HS-5 (cell line): ENCODE measurements around the gene TTI1.
A peak's percentile ranks its signal among the peaks of the same experiment; 100 is the strongest.

ENCODE experiments used
- DNase-seq: peaks from one replicate; pipeline ENCODE4 v3.0.0-alpha.2; 2012; ENCODE audit warnings: low read depth

TTI1 gene

GRCh38 chr20:38054647-38055046, 21.4 kb upstream of the TTI1 start:
- no peak for DNase-seq

GRCh38 chr20:38052870-38053269, 19.6 kb upstream of the TTI1 start:
- no peak for DNase-seq

- no peak for DNase-seq
These were observed 17.4 kb upstream of the TTI1 start for GRCh38 chr20:38050686-38051085.

- DNase-seq, result peak; percentile 89
These were observed 16.5 kb upstream of the TTI1 start for GRCh38 chr20:38049800-38050199.

GRCh38 chr20:38046572-38046971, 13.3 kb upstream of the TTI1 start:
- DNase-seq, result no peak

- no peak for DNase-seq
These were observed 11.4 kb upstream of the TTI1 start for GRCh38 chr20:38044685-38045084.

GRCh38 chr20:38043512-38044300, 10.4 kb upstream of the TTI1 start:
- DNase-seq, result peak; percentile 81

- no peak for DNase-seq
These were observed 7.0 kb upstream of the TTI1 start for GRCh38 chr20:38040276-38040675.

GRCh38 chr20:38036366-38036765, 3.1 kb upstream of the TTI1 start:
- no peak for DNase-seq

- DNase-seq, result no peak
These were observed 1.7 kb upstream of the TTI1 start for GRCh38 chr20:38034961-38035360.

GRCh38 chr20:38034108-38034649, 923 bp upstream of the TTI1 start:
- no peak for DNase-seq

- no peak for DNase-seq
These were observed 499 bp downstream of the TTI1 start for GRCh38 chr20:38032585-38033329.

GRCh38 chr20:38031957-38032356, 1.3 kb downstream of the TTI1 start:
- no peak for DNase-seq

GRCh38 chr20:38029453-38029852, 3.8 kb downstream of the TTI1 start:
- no peak for DNase-seq

- DNase-seq, result no peak
These were observed 8.8 kb downstream of the TTI1 start for GRCh38 chr20:38024496-38024895.

- no peak for DNase-seq
These were observed 9.9 kb downstream of the TTI1 start for GRCh38 chr20:38023181-38024001.

GRCh38 chr20:38021087-38021772, 12.0 kb downstream of the TTI1 start:
- DNase-seq, result no peak

GRCh38 chr20:38018385-38018784, 14.9 kb downstream of the TTI1 start:
- no peak for DNase-seq

GRCh38 chr20:38017959-38018358, 15.3 kb downstream of the TTI1 start:
- no peak for DNase-seq

- no peak for DNase-seq
These were observed 19.4 kb downstream of the TTI1 start for GRCh38 chr20:38013887-38014286.

GRCh38 chr20:38012332-38012731, 20.9 kb downstream of the TTI1 start:
- DNase-seq, result no peak

GRCh38 chr20:38011696-38012095, 21.6 kb downstream of the TTI1 start:
- DNase-seq, result no peak
